GM21447 (cell line): Measurements from ENCODE around the gene ANKRD13C.
"Not testable (repeated sequence)": the region's sequence is repeated elsewhere in the genome, so short reads cannot be mapped to it uniquely, and the experiment has no call there.

ENCODE experiments used
- ATAC-seq: cut with Tn5 transposase; IDR thresholded peaks from one replicate; pipeline ENCODE4 v1.9.1; 2021; ENCODE audit not compliant: unreplicated experiment

Gene ANKRD13C

GRCh38 chr1:70360321-70360720 is 5.8 kb upstream of the ANKRD13C start:
- ATAC-seq, result no peak

DNA sequence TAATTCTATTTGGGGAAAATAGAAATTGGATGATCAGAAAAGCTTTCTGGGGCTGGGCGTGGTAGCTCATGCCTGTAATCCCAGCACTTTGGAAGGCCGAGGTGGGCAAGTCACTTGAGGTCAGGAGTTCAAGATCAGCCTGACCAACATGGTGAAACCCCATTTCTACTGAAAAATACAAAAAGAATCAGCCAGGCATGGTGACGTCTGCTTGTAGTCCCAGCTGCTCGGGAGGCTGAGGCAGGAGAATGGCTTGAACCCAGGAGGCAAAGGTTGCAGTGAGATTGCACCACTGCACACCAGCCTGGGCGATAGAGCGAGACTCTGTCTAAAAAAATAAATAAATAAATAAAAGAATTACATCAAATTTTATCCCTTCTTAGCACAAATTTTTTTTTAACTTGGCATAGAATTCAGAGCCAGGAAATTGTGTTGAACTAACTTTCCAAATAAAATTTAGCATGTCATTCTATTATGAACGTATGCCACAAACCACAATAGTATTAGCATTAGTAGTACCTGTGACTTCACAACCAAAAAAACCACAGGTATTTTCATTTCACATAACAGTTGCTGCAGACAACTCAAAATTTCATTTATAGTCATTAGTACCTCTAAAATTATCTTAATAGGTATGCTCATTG is 4.5 kb upstream of the ANKRD13C start:
- ATAC-seq, result peak; percentile 28

- no peak for ATAC-seq
Measured at GRCh38 chr1:70355920-70356319, 1.4 kb upstream of the ANKRD13C start.

- no peak for ATAC-seq
Measured at GRCh38 chr1:70355111-70355407, 537 bp upstream of the ANKRD13C start.

GRCh38 chr1:70353601-70354331 is 756 bp downstream of the ANKRD13C start:
- peak; percentile 31 for ATAC-seq

- ATAC-seq, result no peak
Measured at GRCh38 chr1:70353044-70353443, 1.5 kb downstream of the ANKRD13C start.

DNA sequence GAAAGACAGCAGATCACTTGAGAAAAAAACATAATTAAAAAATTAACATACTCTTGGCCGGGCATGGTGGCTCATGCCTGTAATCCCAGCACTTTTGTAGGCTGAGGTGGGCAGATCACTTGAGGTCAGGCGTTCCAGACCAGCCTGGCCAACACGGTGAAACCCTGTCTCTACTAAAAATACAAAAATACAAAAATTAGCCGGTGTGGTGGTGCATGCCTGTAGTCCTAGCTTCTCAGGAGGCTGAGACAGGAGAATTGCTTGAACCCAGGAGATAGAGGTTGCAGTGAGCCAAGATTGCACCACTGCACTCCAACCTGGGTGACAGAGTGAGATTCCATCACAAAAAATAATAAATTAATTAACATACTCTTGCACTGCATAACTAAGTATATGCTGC is 4.7 kb downstream of the ANKRD13C start:
- ATAC-seq, result not testable (repeated sequence)

- no peak for ATAC-seq
Measured at GRCh38 chr1:70348399-70349165, 5.9 kb downstream of the ANKRD13C start.

DNA sequence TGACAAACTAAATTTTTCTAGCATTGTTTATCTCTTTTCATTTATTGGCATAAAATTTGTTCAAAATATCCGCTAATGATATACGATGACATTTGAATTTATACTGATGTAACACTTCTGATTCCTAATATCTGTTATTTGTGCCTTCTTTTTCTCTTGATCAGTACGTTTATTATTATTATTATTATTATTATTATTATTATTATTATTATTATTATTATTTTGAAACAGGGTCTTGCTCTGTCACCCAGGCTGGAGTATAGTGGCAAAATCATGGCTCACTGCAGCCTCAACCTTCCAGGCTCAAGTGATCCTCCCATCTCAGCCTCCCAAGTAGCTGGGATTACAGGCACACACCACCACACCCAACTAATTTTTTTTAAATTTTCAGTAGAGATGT is 14.9 kb downstream of the ANKRD13C start:
- ATAC-seq, result not testable (repeated sequence)

- no peak for ATAC-seq
Measured at GRCh38 chr1:70336050-70336449, 18.5 kb downstream of the ANKRD13C start.

- no peak for ATAC-seq
Measured at GRCh38 chr1:70334436-70334835, 20.1 kb downstream of the ANKRD13C start.

GRCh38 chr1:70333245-70333644 is 21.3 kb downstream of the ANKRD13C start:
- no peak for ATAC-seq

DNA sequence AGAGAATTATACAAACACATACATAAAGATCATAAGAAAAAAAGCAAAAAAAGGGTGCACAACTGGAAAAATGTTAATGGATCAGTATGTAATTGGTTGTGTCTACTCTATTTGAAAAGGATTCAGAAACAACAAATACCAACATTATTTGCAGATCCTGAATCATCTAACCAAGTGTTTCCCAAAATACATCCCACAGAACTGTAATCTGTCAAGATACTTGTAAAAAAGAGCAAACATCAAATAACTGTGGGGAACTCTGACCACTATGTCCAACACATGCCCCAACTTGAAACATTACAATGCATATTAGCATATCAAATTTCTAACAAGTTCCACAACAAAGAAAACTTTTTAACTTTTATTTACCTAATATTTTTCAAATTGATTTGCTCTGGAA is 22.6 kb downstream of the ANKRD13C start:
- ATAC-seq, result no peak

- no peak for ATAC-seq
Measured at GRCh38 chr1:70327306-70328076, 27.0 kb downstream of the ANKRD13C start.

- ATAC-seq, result no peak
Measured at GRCh38 chr1:70324683-70325082, 29.8 kb downstream of the ANKRD13C start.

- ATAC-seq, result no peak
Measured at GRCh38 chr1:70319750-70320149, 34.8 kb downstream of the ANKRD13C start.

DNA sequence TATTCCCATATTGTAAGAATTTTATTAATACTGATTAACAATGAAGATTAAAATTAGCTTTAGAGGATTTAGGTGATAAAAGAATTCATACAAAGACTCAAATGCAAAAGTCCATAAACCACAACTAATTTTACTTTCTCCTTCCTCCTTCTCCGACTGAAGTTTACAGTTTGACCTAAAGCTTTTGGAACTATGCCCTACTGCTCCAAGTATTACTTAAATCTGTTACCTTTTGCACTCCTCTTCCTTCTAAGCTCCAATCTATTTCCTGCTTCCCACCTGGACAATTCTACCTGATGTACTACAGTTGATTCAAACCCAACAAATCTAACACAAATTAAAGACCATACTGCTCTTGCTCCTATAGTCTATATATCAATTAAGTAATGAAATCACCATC is 36.3 kb downstream of the ANKRD13C start:
- ATAC-seq, result no peak

DNA sequence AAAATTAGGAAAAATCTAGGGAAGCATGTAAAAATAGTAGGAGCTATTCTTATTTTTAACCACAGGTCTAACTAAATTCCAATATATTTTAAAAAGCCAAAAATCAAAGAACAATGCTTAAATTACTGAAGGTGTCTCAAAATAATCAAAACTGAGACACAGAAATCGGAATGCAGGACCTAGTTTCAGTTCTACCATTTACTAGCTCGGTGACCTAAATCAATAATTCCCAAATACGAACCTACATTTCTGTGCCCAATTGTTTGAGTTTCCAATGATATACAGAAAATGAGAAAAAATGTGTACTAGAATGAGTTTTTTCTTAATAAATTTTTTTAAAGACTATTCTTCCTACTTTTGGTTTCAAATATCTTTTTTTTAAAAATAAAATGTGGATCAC is 37.4 kb downstream of the ANKRD13C start:
- no peak for ATAC-seq

GRCh38 chr1:70315782-70316181 is 38.7 kb downstream of the ANKRD13C start:
- ATAC-seq, result no peak

GRCh38 chr1:70314706-70315304 is 39.7 kb downstream of the ANKRD13C start:
- no peak for ATAC-seq

GRCh38 chr1:70311369-70311768 is 43.2 kb downstream of the ANKRD13C start:
- ATAC-seq, result no peak
